ENCODE measurements around the gene TLDC2.
A peak's percentile ranks its signal among the peaks of the same experiment; 100 is the strongest.

- peak in 5 of 7 experiments; percentile 86 to 97 (median 93) for TF ChIP-seq CTCF (IDR thresholded peaks at IDR 0.05)
- TF ChIP-seq POLR2A (IDR thresholded peaks at IDR 0.05): no peak
- no peak for TF ChIP-seq EP300 (IDR thresholded peaks at IDR 0.05)
Measured at GRCh38 chr20:36886859-36887751, 11.2 kb downstream of the TLDC2 start.

Data from stomach (tissue), 4 donors.